Ascending aorta (tissue), 2 donors: ENCODE results near the gene FGF22. TPM values are rescaled to one million over a fixed set of nuclear protein-coding genes. Genes with fewer than 3 reads are reported as not detected.

Source experiments
- DNase-seq, 2 donors: peaks; one replicate each; pipeline ENCODE4 v3.0.0-alpha.2; 2019; ENCODE audit warnings: low spot score in 2 of 2
- H3K27ac ChIP-seq, 2 donors: fragments of 200-600 bp; sonication (generic); one replicate each; pipeline ENCODE4 v1.5.1; 2016 to 2017; ENCODE audit warnings: mild to moderate bottlenecking in 1 of 2
- H3K27me3 ChIP-seq: fragments of 200-600 bp; sonication (generic); one replicate; pipeline ENCODE4 v1.5.1; 2017
- H3K36me3 ChIP-seq, 2 donors: fragments of 200-600 bp; sonication (generic); one replicate each; pipeline ENCODE4 v1.5.1; 2016
- H3K4me1 ChIP-seq, 2 donors: fragments of 200-600 bp; sonication (generic); one replicate each; pipeline ENCODE4 v1.5.1; 2016 to 2017; ENCODE audit warnings: mild to moderate bottlenecking in 1 of 2
- H3K4me3 ChIP-seq, 2 donors: fragments of 200-600 bp; sonication (generic); one replicate each; pipeline ENCODE4 v1.5.1; 2016 to 2017; ENCODE audit warnings: mild to moderate bottlenecking in 1 of 2
- H3K9me3 ChIP-seq, 2 donors: fragments of 200-600 bp; sonication (generic); one replicate each; pipeline ENCODE4 v1.5.1; 2016
- CTCF ChIP-seq, 3 experiments: fragments of 200-600 bp in 2 of 3; fragments of 450-650 bp in 1 of 3; sonication (generic) in 2 of 3; IDR thresholded peaks; one replicate each; pipeline ENCODE4 v1.5.1; 2016 to 2019; ENCODE audit warnings: antibody characterized with exemption in 3 of 3, mild to moderate bottlenecking in 1 of 3, moderate library complexity in 1 of 3
- intact Hi-C: fragments of 100-400 bp; cut with DNase I; formaldehyde crosslinking; loops from one replicate; pipeline ENCODE4 v1.15.1; 2023
- total RNA-seq: library from RNA; depleted of rRNA; stranded (reverse); fragments of >200 nt; gene quantifications from one replicate; pipeline ENCODE4 v1.1.0, GENCODE V29; 2016

Gene FGF22
- total RNA-seq, 1 donor from 2014 or later = not detected

DNA sequence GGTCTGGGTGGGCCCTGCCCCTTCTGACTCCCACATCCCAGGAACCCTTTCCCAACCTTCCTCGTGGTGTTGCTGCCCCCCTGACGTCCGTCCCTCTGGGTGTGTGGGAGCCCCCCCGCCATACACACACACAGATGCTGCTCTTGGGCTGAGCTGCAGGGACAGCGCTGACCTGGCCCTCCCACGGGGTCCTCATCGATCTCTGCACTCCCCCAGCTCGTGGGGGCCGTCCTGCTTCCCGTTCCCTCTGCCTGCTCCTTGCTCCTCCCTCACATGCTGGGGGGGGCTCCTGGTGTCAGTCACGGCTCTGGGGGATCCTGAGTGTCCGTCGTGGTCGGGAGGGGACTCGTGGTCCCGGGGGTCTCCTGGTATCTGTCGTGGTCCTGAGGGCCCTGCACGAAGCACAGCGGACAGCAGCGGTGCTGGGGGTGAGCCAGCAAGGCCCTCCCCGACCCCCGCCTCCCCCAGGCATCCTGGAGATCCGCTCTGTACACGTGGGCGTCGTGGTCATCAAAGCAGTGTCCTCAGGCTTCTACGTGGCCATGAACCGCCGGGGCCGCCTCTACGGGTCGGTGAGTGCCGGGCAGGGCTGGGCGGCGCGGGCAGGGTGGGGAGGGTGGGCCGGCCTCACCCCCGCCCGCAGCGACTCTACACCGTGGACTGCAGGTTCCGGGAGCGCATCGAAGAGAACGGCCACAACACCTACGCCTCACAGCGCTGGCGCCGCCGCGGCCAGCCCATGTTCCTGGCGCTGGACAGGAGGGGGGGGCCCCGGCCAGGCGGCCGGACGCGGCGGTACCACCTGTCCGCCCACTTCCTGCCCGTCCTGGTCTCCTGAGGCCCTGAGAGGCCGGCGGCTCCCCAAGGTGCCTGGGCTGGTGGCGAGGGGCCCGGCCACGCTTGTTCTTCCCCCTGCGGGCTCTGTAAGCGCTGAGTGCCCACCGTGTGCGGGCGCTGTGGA lies 3.4 kb downstream of the FGF22 start:
- Histone ChIP-seq H3K4me3 (no peak overlapping the region), H3K9me3 (no peaks in the 10 kb centered on the region), H3K4me1 (peaks cover 6 to 13% of the 10 kb centered on the region in 2 donors), H3K27me3 (no peaks in the 10 kb centered on the region), H3K36me3 (peaks cover 26 to 29% of the 10 kb centered on the region in 2 donors), H3K27ac (no peak overlapping the region)
- no peak for TF ChIP-seq CTCF (IDR thresholded peaks at IDR 0.05)
- no peak for DNase-seq
- intact Hi-C loops = no loop called here

- Histone ChIP-seq H3K4me1 (peaks cover 6 to 10% of the 10 kb centered on the region in 2 donors), H3K27ac (no peak overlapping the region), H3K4me3 (no peak overlapping the region), H3K9me3 (no peaks in the 10 kb centered on the region), H3K27me3 (no peaks in the 10 kb centered on the region), H3K36me3 (peaks cover 33 to 36% of the 10 kb centered on the region in 2 donors)
- no peak for DNase-seq
- TF ChIP-seq CTCF (IDR thresholded peaks at IDR 0.05) = no peak
- intact Hi-C loops = no loop called here
These were observed 4.1 kb downstream of the FGF22 start for GRCh38 chr19:643736-644135.

GRCh38 chr19:644363-644762 lies 4.7 kb downstream of the FGF22 start:
- no peaks in the 10 kb centered on the region for H3K9me3 ChIP-seq
- intact Hi-C loops = no loop called here
- TF ChIP-seq CTCF (IDR thresholded peaks at IDR 0.05) = no peak
- DNase-seq = no peak
- H3K36me3 ChIP-seq = peaks cover 39 to 43% of the 10 kb centered on the region in 2 donors
- peaks cover 3 to 4% of the 10 kb centered on the region in 2 donors for H3K4me1 ChIP-seq
- H3K27me3 ChIP-seq = no peaks in the 10 kb centered on the region
- H3K27ac ChIP-seq = no peak overlapping the region
- no peak overlapping the region for H3K4me3 ChIP-seq

- Histone ChIP-seq H3K27me3 (no peaks in the 10 kb centered on the region), H3K9me3 (no peaks in the 10 kb centered on the region), H3K4me1 (peaks cover 3 to 4% of the 10 kb centered on the region in 2 donors), H3K4me3 (no peak overlapping the region), H3K36me3 (peaks cover 44 to 47% of the 10 kb centered on the region in 2 donors), H3K27ac (no peak overlapping the region)
- no peak for TF ChIP-seq CTCF (IDR thresholded peaks at IDR 0.05)
- no peak for DNase-seq
- intact Hi-C loops = no loop called here
These were observed 5.1 kb downstream of the FGF22 start for GRCh38 chr19:644789-645188.

DNA sequence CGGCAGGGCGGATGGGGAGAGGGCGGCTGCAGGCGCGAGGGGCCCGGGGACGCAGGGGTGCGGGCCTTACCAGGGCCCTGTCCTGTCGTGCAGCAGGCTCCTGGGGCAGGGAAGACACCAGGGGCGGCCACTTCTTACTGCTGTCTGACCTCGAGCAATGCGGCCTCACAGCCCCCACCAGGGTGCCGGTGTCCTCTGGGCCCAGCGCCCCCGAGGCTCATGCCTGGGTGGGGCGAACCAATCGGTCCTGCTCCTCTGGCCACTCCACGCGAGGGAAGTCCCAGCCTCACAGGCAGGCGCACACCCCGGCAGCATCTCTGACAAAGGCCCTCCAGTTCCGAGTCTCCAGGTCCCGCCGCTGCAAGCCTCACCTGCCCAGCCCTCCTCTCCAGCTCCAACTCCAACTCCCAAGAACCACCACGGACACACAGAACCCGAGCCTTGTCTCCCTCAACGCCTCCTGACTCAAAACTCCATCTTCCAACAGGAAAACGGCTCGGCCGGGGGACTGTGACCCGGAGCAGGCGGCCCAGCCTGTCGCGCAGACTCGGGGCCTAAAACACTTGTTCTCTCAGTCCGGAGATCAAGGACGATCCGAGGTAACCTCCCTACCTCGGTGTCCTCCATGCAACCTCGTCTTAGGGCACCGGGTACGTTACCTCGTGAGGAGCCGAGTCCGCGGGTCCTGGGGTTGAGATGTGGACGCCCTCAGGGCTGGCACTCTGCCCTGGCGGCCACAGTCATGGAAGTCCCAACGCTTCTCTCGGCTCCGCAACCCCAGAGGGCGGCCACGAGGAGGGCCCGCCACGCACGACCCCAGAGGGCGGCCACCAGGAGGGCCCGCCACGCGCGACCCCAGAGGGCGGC lies 6.5 kb downstream of the FGF22 start:
- intact Hi-C loops = no loop called here

More for the DNA sequence above, 6.5 kb downstream of the FGF22 start:
- Histone ChIP-seq H3K4me3 (no peak overlapping the region), H3K4me1 (no peaks in the 10 kb centered on the region), H3K9me3 (no peaks in the 10 kb centered on the region), H3K27ac (no peak overlapping the region), H3K36me3 (peaks cover 57% of the 10 kb centered on the region in 2 donors), H3K27me3 (no peaks in the 10 kb centered on the region)
- no peak for TF ChIP-seq CTCF (IDR thresholded peaks at IDR 0.05)
- DNase-seq = no peak
